ENCODE data around the gene ZNF195. TPM values are rescaled to one million over a fixed set of nuclear protein-coding genes. Genes with fewer than 3 reads are reported as not detected.

ZNF195 gene
- total RNA-seq, 1 experiment from 2014 or later, result 116 TPM

- Histone ChIP-seq H3K79me2 (ENCODE audit: insufficient read depth, low read length) (no peaks in the 10 kb centered on the region), H3K4ac (ENCODE audit: low read depth, low read length) (no peak overlapping the region), H2BK12ac (ENCODE audit: insufficient read length, low read depth, low read length) (no peak overlapping the region), H3K18ac (ENCODE audit: insufficient read length, low read depth, low read length) (no peak overlapping the region), H2BK120ac (ENCODE audit: low read depth, low read length, poor library complexity, severe bottlenecking) (no peak overlapping the region), H3K9me3 (ENCODE audit: control insufficient read depth, low read depth, low read length) (no peaks in the 10 kb centered on the region), H3K79me1 (ENCODE audit: insufficient read depth, low read depth, low read length, poor library complexity, severe bottlenecking) (no peaks in the 10 kb centered on the region), H3K14ac (ENCODE audit: insufficient read depth, low read length) (no peak overlapping the region), H4K5ac (ENCODE audit: insufficient read length, low read depth, low read length) (no peak overlapping the region), H2BK15ac (ENCODE audit: low read depth, low read length) (no peak overlapping the region), H3K23me2 (ENCODE audit: insufficient read length, low read depth, low read length, poor library complexity, severe bottlenecking) (peaks cover 3% of the 10 kb centered on the region), H2BK20ac (ENCODE audit: low read depth, low read length, poor library complexity, severe bottlenecking) (no peak overlapping the region), H4K91ac (ENCODE audit: insufficient read length, low read depth, low read length) (no peak overlapping the region), H2AK5ac (ENCODE audit: insufficient read length, low read length) (no peak overlapping the region), H3K27me3 (ENCODE audit: insufficient read depth, low read length) (no peaks in the 10 kb centered on the region), H3K23ac (ENCODE audit: insufficient read length, low read depth, low read length) (no peak overlapping the region), H2BK5ac (ENCODE audit: insufficient read length, low read length) (no peak overlapping the region), H3K9ac (ENCODE audit: extremely low read depth, insufficient read length, low read length) (no peak overlapping the region), H2AFZ (ENCODE audit: low read length) (no peak overlapping the region), H3K27ac (ENCODE audit: insufficient read length, low read depth, low read length) (no peak overlapping the region), H3K4me1 (ENCODE audit: insufficient read depth, low read length) (no peaks in the 10 kb centered on the region), H3K4me2 (ENCODE audit: insufficient read depth, insufficient read length, low read length) (no peak overlapping the region), H3T11ph (ENCODE audit: low read length) (no peak overlapping the region), H3K56ac (ENCODE audit: insufficient read length, low read depth, low read length) (no peak overlapping the region), H4K20me1 (ENCODE audit: control insufficient read depth, insufficient read depth, insufficient read length) (no peaks in the 10 kb centered on the region), H4K8ac (replicated peaks; ENCODE audit: insufficient read length, low read depth, low read length) (no peak overlapping the region)
- Mint-ChIP-seq H3K27ac (no peak overlapping the region), H3K4me1 (peaks cover 19 to 20% of the 10 kb centered on the region in 2 experiments), H3K9me3 (peaks cover 6 to 11% of the 10 kb centered on the region in 2 experiments), H3K36me3 (ENCODE audit: insufficient read depth in 1 of 3, low read depth in 3 of 3) (peaks cover 3 to 11% (median 10%) of the 10 kb centered on the region in 3 experiments; a peak in 5 of 7 replicates), H3K4me3 (no peak overlapping the region), H3K27me3 (ENCODE audit: low read depth) (peaks cover 17% of the 10 kb centered on the region)
- no peak for DNase-seq
- no CpG with 5 or more reads among the region's 2 CpGs for WGBS (ENCODE audit: extremely low coverage, insufficient read length, low lambda C conversion rate)
- TF ChIP-seq CTCF (conservative IDR thresholded peaks at IDR 0.05), result no peak
These were observed 36.2 kb downstream of the ZNF195 start for GRCh38 chr11:3342709-3343108.

Measured in H9 (cell line).